Mesothelial cell of epicardium (in vitro differentiated cells): ENCODE results near the gene KCNG4. TPM values are rescaled to one million over a fixed set of nuclear protein-coding genes. Genes with fewer than 3 reads are reported as not detected.

ENCODE experiments used
- DNase-seq, 2 experiments: peaks; one replicate each; pipeline ENCODE4 v3.0.0; 2021; ENCODE audit warnings: low spot score in 2 of 2; ENCODE audit not compliant: unreplicated experiment in 2 of 2
- H3K27ac Mint-ChIP-seq: 2 replicates; pipeline ENCODE4 v1.8.0; 2021; ENCODE audit warnings: mixed read lengths
- H3K27me3 Mint-ChIP-seq: 2 replicates; pipeline ENCODE4 v1.8.0; 2021; ENCODE audit warnings: low read depth, mixed read lengths
- H3K36me3 Mint-ChIP-seq: 2 replicates; pipeline ENCODE4 v1.8.0; 2021; ENCODE audit warnings: mixed read lengths
- H3K4me1 Mint-ChIP-seq: 2 replicates; pipeline ENCODE4 v1.8.0; 2021; ENCODE audit warnings: mixed read lengths
- H3K4me3 Mint-ChIP-seq: 2 replicates; pipeline ENCODE4 v1.8.0; 2021; ENCODE audit warnings: mild to moderate bottlenecking, moderate library complexity, mixed read lengths
- H3K9me3 Mint-ChIP-seq: 2 replicates; pipeline ENCODE4 v1.8.0; 2021; ENCODE audit warnings: mixed read lengths
- total RNA-seq: library from RNA; stranded (reverse); gene quantifications from 3 replicates; pipeline ENCODE4 v1.2.1, GENCODE V29; 2021
- TF ChIP-seq, protein P1 (sequence below): fragments of 200-600 bp; sonication (generic); IDR thresholded peaks from one replicate; pipeline ENCODE4 v1.5.0; 2021; ENCODE audit warnings: antibody characterized with exemption; ENCODE audit not compliant: unreplicated experiment

KCNG4 gene
- total RNA-seq, 1 donor from 2014 or later = not detected

DNA sequence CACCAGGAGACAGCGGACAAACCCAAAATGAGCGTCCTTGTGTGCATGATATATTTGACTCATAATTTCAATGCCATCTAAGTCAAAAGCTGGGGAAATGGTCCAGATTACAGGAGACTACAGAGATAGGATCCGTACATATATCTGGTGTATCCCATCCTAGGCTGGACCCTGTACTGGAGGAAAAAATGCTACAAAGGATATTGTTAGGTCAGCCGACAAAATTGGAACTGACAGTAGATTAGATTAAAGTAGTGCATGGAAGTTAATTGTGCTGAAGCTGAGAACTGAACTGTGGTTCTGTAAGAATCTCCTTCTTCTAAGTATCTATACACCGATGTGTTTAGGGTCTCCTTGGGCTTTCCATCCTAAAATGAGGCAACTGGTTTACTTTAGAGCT is 24.3 kb downstream of the KCNG4 start:
- no peak overlapping the region for H3K4me3 Mint-ChIP-seq
- TF ChIP-seq, protein P1, sequence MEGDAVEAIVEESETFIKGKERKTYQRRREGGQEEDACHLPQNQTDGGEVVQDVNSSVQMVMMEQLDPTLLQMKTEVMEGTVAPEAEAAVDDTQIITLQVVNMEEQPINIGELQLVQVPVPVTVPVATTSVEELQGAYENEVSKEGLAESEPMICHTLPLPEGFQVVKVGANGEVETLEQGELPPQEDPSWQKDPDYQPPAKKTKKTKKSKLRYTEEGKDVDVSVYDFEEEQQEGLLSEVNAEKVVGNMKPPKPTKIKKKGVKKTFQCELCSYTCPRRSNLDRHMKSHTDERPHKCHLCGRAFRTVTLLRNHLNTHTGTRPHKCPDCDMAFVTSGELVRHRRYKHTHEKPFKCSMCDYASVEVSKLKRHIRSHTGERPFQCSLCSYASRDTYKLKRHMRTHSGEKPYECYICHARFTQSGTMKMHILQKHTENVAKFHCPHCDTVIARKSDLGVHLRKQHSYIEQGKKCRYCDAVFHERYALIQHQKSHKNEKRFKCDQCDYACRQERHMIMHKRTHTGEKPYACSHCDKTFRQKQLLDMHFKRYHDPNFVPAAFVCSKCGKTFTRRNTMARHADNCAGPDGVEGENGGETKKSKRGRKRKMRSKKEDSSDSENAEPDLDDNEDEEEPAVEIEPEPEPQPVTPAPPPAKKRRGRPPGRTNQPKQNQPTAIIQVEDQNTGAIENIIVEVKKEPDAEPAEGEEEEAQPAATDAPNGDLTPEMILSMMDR = no peak
- no peak overlapping the region for H3K27ac Mint-ChIP-seq
- no peaks in the 10 kb centered on the region for H3K27me3 Mint-ChIP-seq
- no peaks in the 10 kb centered on the region for H3K36me3 Mint-ChIP-seq
- no peak for DNase-seq
- H3K4me1 Mint-ChIP-seq = peaks cover 7% of the 10 kb centered on the region
- no peaks in the 10 kb centered on the region for H3K9me3 Mint-ChIP-seq

DNA sequence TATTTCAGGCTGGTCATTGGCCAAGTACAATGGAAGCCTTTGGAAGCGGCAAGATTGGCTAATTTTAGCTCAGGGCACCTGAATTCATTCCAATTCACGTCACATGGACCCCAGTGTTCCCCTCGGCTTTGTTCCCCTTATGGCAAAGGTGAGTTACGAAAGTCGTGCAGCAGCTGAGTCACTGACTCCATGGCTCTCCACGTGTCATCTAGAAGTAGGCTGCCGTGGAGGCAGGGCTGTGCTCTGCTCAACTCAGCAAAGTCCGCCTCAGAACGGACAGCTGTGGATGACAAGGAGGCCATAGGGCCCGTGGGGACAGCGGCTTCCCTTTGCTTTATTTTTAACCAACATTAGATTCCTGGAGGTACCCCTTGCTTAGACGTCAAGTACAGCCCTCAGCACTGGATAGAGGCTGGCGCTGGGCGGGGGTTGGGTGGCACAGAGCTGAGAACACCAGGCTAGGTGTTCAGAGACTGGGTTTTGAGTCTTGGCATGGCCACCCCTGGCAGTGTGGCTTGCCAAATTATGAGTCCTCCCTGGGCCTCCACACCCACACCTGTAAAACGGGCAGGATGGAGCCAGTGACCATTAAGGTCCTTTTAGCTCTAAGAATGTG is 25.3 kb downstream of the KCNG4 start:
- peaks cover 4% of the 10 kb centered on the region for H3K9me3 Mint-ChIP-seq
- H3K4me1 Mint-ChIP-seq = peaks cover 7% of the 10 kb centered on the region
- no peak overlapping the region for H3K27ac Mint-ChIP-seq
- no peak overlapping the region for H3K4me3 Mint-ChIP-seq
- no peaks in the 10 kb centered on the region for H3K36me3 Mint-ChIP-seq
- DNase-seq = no peak
- H3K27me3 Mint-ChIP-seq = no peaks in the 10 kb centered on the region
- TF ChIP-seq, protein P1 = no peak

DNA sequence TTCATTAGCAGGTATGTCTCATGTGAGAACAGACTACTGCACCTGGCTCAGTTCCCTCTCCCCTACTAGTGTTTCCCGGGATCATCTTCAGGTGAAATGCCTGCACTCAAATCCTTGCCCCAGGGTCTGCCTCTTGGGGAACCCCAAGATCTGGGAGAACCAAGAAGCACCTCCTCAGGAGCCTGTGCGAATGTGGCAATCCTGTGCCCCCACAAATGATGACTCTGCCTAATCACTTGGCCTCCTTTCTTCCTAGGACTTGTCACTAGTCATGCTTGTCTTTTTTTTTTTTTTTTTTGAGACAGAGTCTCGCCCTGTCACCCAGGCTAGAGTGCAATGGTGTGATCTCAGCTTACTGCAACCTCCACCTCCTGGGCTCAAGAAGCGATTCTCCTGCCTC is 27.2 kb downstream of the KCNG4 start:
- Mint-ChIP-seq H3K27ac (no peak overlapping the region), H3K9me3 (peaks cover 4% of the 10 kb centered on the region), H3K4me3 (no peak overlapping the region), H3K27me3 (no peaks in the 10 kb centered on the region), H3K36me3 (no peaks in the 10 kb centered on the region), H3K4me1 (peaks cover 2% of the 10 kb centered on the region)
- TF ChIP-seq, protein P1 = no peak
- DNase-seq = no peak

DNA sequence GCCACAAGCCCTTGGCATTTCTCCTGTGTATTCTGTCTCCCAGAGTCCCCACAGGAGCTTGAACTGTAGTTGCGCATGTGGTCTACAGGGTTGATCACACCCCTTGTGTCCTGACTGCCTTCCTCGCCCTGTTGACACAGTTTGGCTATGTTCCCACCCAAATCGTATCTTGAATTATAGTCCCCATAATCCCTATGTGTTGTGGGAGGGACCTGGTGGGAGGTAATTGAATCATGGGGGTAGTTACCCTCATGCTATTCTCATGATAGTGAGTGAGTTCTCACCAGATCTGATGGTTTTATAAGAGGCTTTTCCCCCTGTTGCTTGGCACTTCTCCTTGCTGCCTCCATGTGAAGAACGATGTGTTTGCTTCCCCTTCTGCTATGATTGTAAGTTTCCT is 27.7 kb downstream of the KCNG4 start:
- DNase-seq = no peak
- no peak overlapping the region for H3K4me3 Mint-ChIP-seq
- H3K27ac Mint-ChIP-seq = no peak overlapping the region
- H3K27me3 Mint-ChIP-seq = no peaks in the 10 kb centered on the region
- H3K36me3 Mint-ChIP-seq = no peaks in the 10 kb centered on the region
- TF ChIP-seq, protein P1 = no peak
- peaks cover 2% of the 10 kb centered on the region for H3K4me1 Mint-ChIP-seq
- peaks cover 4% of the 10 kb centered on the region for H3K9me3 Mint-ChIP-seq

DNA sequence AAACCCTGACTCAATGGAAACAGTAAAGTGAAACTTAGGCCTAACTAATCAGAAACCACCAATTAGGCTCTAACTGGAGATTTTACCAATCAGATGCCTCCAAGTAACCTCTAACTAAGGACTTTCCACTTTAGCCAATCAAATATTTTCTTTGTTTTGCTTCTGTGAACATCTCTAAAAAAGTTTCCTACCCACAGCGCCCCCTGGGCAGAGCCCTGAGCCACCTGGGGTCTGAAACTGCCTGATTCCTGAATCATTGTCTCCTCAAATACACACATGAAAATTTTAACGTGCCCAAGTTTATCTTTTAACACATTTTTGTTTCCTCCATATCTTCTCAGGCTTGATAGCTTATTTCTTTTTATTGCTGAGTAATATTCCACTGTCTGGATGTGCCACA is 29.8 kb downstream of the KCNG4 start:
- DNase-seq = no peak
- Mint-ChIP-seq H3K36me3 (no peaks in the 10 kb centered on the region), H3K4me3 (no peak overlapping the region), H3K4me1 (peaks cover 2% of the 10 kb centered on the region), H3K27ac (no peak overlapping the region), H3K27me3 (no peaks in the 10 kb centered on the region), H3K9me3 (peaks cover 4% of the 10 kb centered on the region)
- TF ChIP-seq, protein P1 = no peak

DNA sequence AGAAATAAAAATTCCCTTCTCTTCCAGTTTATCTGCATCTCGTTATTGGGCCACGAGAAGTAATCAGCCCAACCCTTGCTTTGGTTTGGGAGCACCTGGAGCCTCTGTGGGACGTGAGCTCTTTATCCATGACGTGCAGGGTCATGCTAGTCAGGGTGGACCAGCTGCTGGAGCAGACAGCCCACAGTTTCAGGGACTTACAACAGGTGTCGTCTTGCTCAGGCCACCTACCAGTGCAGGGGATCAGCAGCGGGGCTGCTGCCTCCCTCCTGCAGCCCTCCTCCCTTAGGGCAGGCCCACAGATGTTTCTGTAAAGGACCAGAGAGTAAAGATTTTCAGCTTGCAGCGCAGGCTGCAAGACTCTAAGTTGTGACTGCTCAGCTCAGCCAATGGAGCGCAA is 31.9 kb downstream of the KCNG4 start:
- no peak for DNase-seq
- Mint-ChIP-seq H3K9me3 (peaks cover 4% of the 10 kb centered on the region), H3K27ac (no peak overlapping the region), H3K36me3 (no peaks in the 10 kb centered on the region), H3K27me3 (no peaks in the 10 kb centered on the region), H3K4me3 (no peak overlapping the region), H3K4me1 (peaks cover 2% of the 10 kb centered on the region)
- TF ChIP-seq, protein P1 = no peak
